Stimulated activated naive B cell treated with anti-CD40 and anti-IgM and Interleukin-4, amounts not matched to agents 10 μg/mL and 1 μg/mL and 100 μg/mL, for 72 hours (primary cell): ENCODE measurements around the gene RRP9.
"Not testable (repeated sequence)": the region's sequence is repeated elsewhere in the genome, so short reads cannot be mapped to it uniquely, and the experiment has no call there.

ENCODE experiments used
- ATAC-seq, 2 donors: fragments of 150-1000 bp; cut with Tn5 transposase; replicated peaks; 2 replicates each; pipeline ENCODE4 v1.10.0; 2021; ENCODE audit warnings: moderate library complexity in 1 of 2
- DNase-seq: peaks from one replicate; pipeline ENCODE4 v3.0.0; 2021
- H3K27ac Mint-ChIP-seq: one replicate; pipeline ENCODE4 v1.8.0; 2022; ENCODE audit warnings: mild to moderate bottlenecking, mixed read lengths
- H3K27me3 Mint-ChIP-seq, 2 donors: one replicate each; pipeline ENCODE4 v1.8.0; 2022; ENCODE audit warnings: mixed read lengths in 2 of 2
- H3K36me3 Mint-ChIP-seq, 2 donors: one replicate each; pipeline ENCODE4 v1.8.0; 2022; ENCODE audit warnings: mixed read lengths in 2 of 2, mild to moderate bottlenecking in 1 of 2
- H3K4me1 Mint-ChIP-seq, 2 donors: one replicate each; pipeline ENCODE4 v1.8.0; 2022; ENCODE audit warnings: mixed read lengths in 2 of 2, mild to moderate bottlenecking in 1 of 2
- H3K4me3 Mint-ChIP-seq, 2 donors: one replicate each; pipeline ENCODE4 v1.8.0; 2022; ENCODE audit warnings: mild to moderate bottlenecking in 2 of 2, mixed read lengths in 2 of 2, moderate library complexity in 1 of 2
- H3K9me3 Mint-ChIP-seq, 2 donors: one replicate each; pipeline ENCODE4 v1.8.0; 2022; ENCODE audit warnings: mixed read lengths in 2 of 2, mild to moderate bottlenecking in 1 of 2

The RRP9 gene

DNA sequence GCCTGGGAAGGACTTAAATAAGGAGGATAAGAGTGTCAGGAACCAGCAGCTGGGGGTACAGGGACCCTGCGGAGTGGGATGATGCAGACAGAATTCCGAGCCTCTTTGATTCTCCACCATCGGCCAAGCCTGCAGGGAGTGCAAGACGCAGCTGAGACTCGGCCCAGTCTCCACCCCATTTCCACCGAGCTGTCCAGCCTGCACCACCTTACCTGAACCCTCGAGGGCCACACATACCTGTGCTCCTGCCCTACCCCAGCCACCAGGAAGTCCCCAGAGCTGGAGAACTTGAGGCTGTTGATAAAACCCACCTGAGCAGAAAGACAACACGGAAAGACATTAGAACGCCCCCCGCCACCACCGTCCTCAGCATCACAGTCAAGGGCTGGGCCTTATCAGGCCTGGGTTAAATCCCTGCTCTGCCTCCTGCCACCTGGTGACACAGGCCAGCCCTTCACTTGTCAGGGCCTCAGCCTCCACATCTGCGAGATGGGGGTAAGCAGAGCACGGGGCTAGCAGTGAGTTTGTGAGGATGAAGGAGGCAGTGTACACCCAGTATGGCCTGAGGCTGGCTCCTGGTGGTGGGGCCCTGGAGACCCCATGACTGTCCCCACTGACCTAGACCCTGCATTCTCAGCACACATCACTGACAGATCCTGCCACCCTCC, 8.1 kb downstream of the RRP9 start:
- DNase-seq (no peak), ATAC-seq (no peak)
- peaks cover 5 to 33% of the 10 kb centered on the region in 2 donors for H3K4me1 Mint-ChIP-seq
- peaks cover 71 to 86% of the 10 kb centered on the region in 2 donors for H3K36me3 Mint-ChIP-seq
- no peaks in the 10 kb centered on the region for H3K27me3 Mint-ChIP-seq
- no peak overlapping the region for H3K4me3 Mint-ChIP-seq
- no peaks in the 10 kb centered on the region for H3K9me3 Mint-ChIP-seq
- H3K27ac Mint-ChIP-seq = no peak overlapping the region

GRCh38 chr3:51932471-51933370, 9.0 kb downstream of the RRP9 start:
- no peaks in the 10 kb centered on the region for H3K27me3 Mint-ChIP-seq
- H3K9me3 Mint-ChIP-seq = no peaks in the 10 kb centered on the region
- H3K4me3 Mint-ChIP-seq = no peak overlapping the region
- H3K4me1 Mint-ChIP-seq = peaks cover 7 to 26% of the 10 kb centered on the region in 2 donors
- peak overlapping the region; percentile 47 for H3K27ac Mint-ChIP-seq
- peaks cover 63 to 77% of the 10 kb centered on the region in 2 donors for H3K36me3 Mint-ChIP-seq
- no peak for DNase-seq
- peak in 1 of 2 donors; percentile 25 for ATAC-seq

DNA sequence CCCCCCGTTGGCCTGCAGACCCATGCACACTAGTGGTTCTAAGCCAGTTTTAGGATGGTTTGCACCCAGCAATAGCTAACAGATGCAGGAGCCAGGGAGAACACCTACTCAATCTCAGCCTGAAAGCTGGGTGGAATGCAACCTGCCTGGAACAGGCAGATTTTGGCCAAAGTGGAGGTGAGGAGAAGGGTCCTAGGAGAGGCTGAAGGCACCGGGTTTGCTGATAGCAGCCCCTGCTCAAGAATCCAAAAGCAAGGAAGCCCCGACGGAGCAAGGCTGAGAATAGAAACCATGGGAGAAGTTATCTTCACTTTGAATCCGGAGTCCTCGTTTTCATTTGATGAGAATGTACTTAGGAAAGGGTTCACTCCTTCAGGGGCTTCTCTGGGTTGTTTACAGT, 9.9 kb downstream of the RRP9 start:
- Mint-ChIP-seq H3K9me3 (no peaks in the 10 kb centered on the region), H3K27ac (no peak overlapping the region), H3K4me3 (no peak overlapping the region), H3K36me3 (peaks cover 54 to 68% of the 10 kb centered on the region in 2 donors), H3K27me3 (no peaks in the 10 kb centered on the region), H3K4me1 (peaks cover 9 to 24% of the 10 kb centered on the region in 2 donors)
- DNase-seq = no peak
- ATAC-seq = no peak

DNA sequence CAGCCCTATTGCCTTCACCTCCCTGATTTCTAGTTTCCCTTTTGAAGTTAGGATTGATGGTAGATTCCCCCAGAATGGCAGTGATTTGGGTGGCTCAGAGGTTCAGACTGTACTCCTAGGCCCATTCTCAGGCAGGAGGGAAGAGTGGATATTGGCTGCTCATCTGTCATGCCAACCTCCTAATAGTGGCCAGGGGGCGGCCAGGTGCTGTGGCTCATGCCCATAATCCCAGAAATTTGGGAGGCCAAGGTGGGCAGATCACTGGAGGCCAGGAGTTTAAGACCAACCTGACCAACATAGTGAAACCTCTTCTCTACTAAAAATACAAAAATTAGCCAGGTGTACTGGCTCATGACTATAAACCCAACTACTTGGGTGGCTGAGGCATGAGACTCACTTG, 11.3 kb downstream of the RRP9 start:
- H3K36me3 Mint-ChIP-seq = peaks cover 43 to 56% of the 10 kb centered on the region in 2 donors
- peaks cover 9 to 24% of the 10 kb centered on the region in 2 donors for H3K4me1 Mint-ChIP-seq
- DNase-seq = no peak
- no peaks in the 10 kb centered on the region for H3K27me3 Mint-ChIP-seq
- H3K9me3 Mint-ChIP-seq = no peaks in the 10 kb centered on the region
- no peak for ATAC-seq
- no peak overlapping the region for H3K4me3 Mint-ChIP-seq
- H3K27ac Mint-ChIP-seq = peak overlapping the region; percentile 76

GRCh38 chr3:51929420-51930003, 12.2 kb downstream of the RRP9 start:
- Mint-ChIP-seq H3K4me3 (no peak overlapping the region), H3K36me3 (peaks cover 37 to 50% of the 10 kb centered on the region in 2 donors), H3K9me3 (no peaks in the 10 kb centered on the region), H3K4me1 (peaks cover 9 to 24% of the 10 kb centered on the region in 2 donors), H3K27me3 (no peaks in the 10 kb centered on the region), H3K27ac (no peak overlapping the region)
- DNase-seq (no peak), ATAC-seq (no peak)

GRCh38 chr3:51928981-51929380, 12.7 kb downstream of the RRP9 start:
- H3K9me3 Mint-ChIP-seq, DNase-seq, H3K4me3 Mint-ChIP-seq, H3K27ac Mint-ChIP-seq, ATAC-seq, H3K27me3 Mint-ChIP-seq: not testable (repeated sequence)
- H3K36me3 Mint-ChIP-seq = peaks cover 34 to 44% of the 10 kb centered on the region in 2 donors
- peaks cover 9 to 24% of the 10 kb centered on the region in 2 donors for H3K4me1 Mint-ChIP-seq

GRCh38 chr3:51928438-51928837, 13.3 kb downstream of the RRP9 start:
- no peak overlapping the region for H3K4me3 Mint-ChIP-seq
- no peaks in the 10 kb centered on the region for H3K9me3 Mint-ChIP-seq
- no peak for ATAC-seq
- peaks cover 31 to 39% of the 10 kb centered on the region in 2 donors for H3K36me3 Mint-ChIP-seq
- H3K27ac Mint-ChIP-seq = no peak overlapping the region
- DNase-seq = no peak
- H3K4me1 Mint-ChIP-seq = peaks cover 9 to 21% of the 10 kb centered on the region in 2 donors
- H3K27me3 Mint-ChIP-seq = no peaks in the 10 kb centered on the region

- Mint-ChIP-seq H3K27ac (no peak overlapping the region), H3K4me3 (no peak overlapping the region), H3K36me3 (peaks cover 20 to 30% of the 10 kb centered on the region in 2 donors), H3K9me3 (no peaks in the 10 kb centered on the region), H3K4me1 (peaks cover 6 to 10% of the 10 kb centered on the region in 2 donors), H3K27me3 (peaks cover 3% of the 10 kb centered on the region in 2 donors)
- DNase-seq (no peak), ATAC-seq (peak; percentile 63 to 69)
Measured at GRCh38 chr3:51927061-51927977, 14.4 kb downstream of the RRP9 start.

GRCh38 chr3:51921081-51921578, 20.6 kb downstream of the RRP9 start:
- ATAC-seq (no peak), DNase-seq (no peak)
- Mint-ChIP-seq H3K27me3 (peaks cover 15 to 17% of the 10 kb centered on the region in 2 donors), H3K27ac (no peak overlapping the region), H3K36me3 (no peaks in the 10 kb centered on the region), H3K9me3 (no peaks in the 10 kb centered on the region), H3K4me3 (no peak overlapping the region), H3K4me1 (no peaks in the 10 kb centered on the region)

DNA sequence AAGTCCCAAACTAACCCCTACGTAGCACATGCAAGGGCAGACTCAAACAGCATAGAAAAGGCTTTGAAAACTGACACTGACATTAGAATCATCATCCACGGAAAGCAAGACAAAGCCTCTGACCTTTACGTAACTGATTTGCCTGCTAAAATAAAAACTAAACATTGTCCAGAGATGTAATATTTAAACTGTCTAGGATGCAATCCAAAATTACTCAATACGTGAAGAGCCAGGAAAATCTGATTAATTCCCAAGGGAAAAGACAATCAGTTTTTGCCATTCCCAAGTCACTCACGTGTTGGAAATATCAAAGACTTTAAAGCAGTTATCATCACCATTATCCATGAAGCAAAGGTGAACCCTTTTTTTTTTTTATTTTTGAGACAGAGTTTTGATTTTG, 25.3 kb downstream of the RRP9 start:
- ATAC-seq (no peak), DNase-seq (no peak)
- Mint-ChIP-seq H3K36me3 (no peaks in the 10 kb centered on the region), H3K27me3 (peaks cover 9 to 10% of the 10 kb centered on the region in 2 donors), H3K9me3 (no peaks in the 10 kb centered on the region), H3K4me1 (no peaks in the 10 kb centered on the region), H3K27ac (no peak overlapping the region), H3K4me3 (no peak overlapping the region)

- DNase-seq (no peak), ATAC-seq (no peak)
- Mint-ChIP-seq H3K27ac (no peak overlapping the region), H3K27me3 (peaks cover 32 to 49% of the 10 kb centered on the region in 2 donors), H3K4me1 (no peaks in the 10 kb centered on the region), H3K36me3 (peaks cover 9 to 10% of the 10 kb centered on the region in 2 donors), H3K4me3 (no peak overlapping the region), H3K9me3 (peaks cover 18 to 21% of the 10 kb centered on the region in 2 donors)
Measured at GRCh38 chr3:51908026-51908425, 33.7 kb downstream of the RRP9 start.

DNA sequence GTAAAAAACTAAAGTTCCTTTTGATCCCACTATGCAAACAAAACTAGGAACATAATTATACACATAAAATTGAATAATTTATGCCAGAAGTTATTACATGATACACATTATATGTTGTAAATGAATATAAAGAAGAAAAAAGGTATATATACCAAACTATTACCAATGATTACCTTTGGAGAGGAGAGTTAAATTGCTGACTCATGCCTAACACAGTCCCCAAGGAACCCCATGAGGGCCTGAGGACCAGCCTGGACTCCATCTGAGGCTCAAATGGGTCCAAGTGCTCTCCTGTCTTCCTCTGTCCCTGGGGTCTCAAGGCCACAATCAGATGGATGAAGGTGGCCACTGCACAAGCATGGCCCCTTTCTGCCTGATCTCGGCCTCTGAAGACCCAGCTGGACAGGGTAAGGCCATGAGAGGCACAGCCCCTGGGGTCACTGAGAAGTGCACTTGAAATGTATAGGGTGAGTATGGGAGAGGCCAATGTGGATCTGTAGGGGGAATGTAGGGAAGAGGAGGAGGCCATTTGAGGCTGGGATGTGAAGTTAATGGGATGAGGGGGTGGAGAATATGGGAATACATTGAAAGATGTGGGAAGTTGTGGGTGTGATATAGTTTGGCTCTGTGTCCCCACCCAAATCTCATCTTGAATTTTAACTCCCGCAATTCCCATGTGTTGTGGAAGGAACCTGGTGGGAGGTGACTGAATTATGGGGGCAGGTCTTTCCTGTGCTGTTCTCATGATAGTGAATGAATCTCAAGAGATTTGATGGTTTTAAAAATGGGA, 37.5 kb downstream of the RRP9 start:
- Mint-ChIP-seq H3K27ac (no peak overlapping the region), H3K36me3 (peaks cover 8 to 10% of the 10 kb centered on the region in 2 donors), H3K27me3 (peaks cover 44 to 58% of the 10 kb centered on the region in 2 donors), H3K4me1 (no peaks in the 10 kb centered on the region), H3K9me3 (peaks cover 17 to 19% of the 10 kb centered on the region in 2 donors), H3K4me3 (no peak overlapping the region)
- ATAC-seq (no peak), DNase-seq (no peak)

DNA sequence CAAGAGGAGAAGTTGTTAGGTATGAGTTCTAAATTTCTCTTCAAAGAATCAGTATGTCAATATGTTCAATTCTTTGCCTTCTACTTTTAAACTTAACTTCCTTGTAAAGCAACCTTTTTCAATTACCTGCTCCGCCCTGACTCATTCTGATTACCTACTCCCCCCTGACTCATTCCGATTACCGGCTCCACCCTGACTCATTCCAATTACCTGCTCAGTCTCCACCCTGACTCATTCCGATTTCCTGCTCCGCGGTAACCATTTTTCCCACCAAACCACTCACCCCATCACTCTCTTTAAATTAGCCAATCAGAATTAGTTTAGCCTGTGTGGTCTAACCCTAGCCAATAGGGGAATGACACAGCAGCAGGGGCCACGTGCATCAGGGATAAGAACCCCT, 39.3 kb downstream of the RRP9 start:
- not testable (repeated sequence) for H3K4me1 Mint-ChIP-seq, H3K36me3 Mint-ChIP-seq, H3K4me3 Mint-ChIP-seq, H3K9me3 Mint-ChIP-seq, DNase-seq, H3K27ac Mint-ChIP-seq, ATAC-seq
- H3K27me3 Mint-ChIP-seq = peaks cover 36 to 47% of the 10 kb centered on the region in 2 donors
